T-helper 2 cell treated with Interferon-gamma antibody and Interleukin-4, amounts not matched to agents 5 μg/mL and 100 μg/mL, for 36 hours (primary cell): ENCODE results near the gene RANGRF.
"Not testable (repeated sequence)": the region's sequence is repeated elsewhere in the genome, so short reads cannot be mapped to it uniquely, and the experiment has no call there.

Experiments
- DNase-seq: peaks from one replicate; pipeline ENCODE4 v3.0.0; 2021; ENCODE audit warnings: low spot score
- H3K27ac Mint-ChIP-seq: one replicate; pipeline ENCODE4 v1.8.0; 2021; ENCODE audit warnings: mild to moderate bottlenecking, mixed read lengths
- H3K27me3 Mint-ChIP-seq: one replicate; pipeline ENCODE4 v1.8.0; 2021; ENCODE audit warnings: low read depth, mixed read lengths
- H3K36me3 Mint-ChIP-seq: one replicate; pipeline ENCODE4 v1.8.0; 2021; ENCODE audit warnings: low read depth, mixed read lengths
- H3K4me1 Mint-ChIP-seq: one replicate; pipeline ENCODE4 v1.8.0; 2021; ENCODE audit warnings: low read depth, mixed read lengths
- H3K4me3 Mint-ChIP-seq: one replicate; pipeline ENCODE4 v1.8.0; 2022; ENCODE audit warnings: mild to moderate bottlenecking, moderate library complexity, mixed read lengths
- H3K9me3 Mint-ChIP-seq: one replicate; pipeline ENCODE4 v1.8.0; 2021; ENCODE audit warnings: mixed read lengths

RANGRF gene, protein sequence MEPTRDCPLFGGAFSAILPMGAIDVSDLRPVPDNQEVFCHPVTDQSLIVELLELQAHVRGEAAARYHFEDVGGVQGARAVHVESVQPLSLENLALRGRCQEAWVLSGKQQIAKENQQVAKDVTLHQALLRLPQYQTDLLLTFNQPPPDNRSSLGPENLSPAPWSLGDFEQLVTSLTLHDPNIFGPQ

DNA sequence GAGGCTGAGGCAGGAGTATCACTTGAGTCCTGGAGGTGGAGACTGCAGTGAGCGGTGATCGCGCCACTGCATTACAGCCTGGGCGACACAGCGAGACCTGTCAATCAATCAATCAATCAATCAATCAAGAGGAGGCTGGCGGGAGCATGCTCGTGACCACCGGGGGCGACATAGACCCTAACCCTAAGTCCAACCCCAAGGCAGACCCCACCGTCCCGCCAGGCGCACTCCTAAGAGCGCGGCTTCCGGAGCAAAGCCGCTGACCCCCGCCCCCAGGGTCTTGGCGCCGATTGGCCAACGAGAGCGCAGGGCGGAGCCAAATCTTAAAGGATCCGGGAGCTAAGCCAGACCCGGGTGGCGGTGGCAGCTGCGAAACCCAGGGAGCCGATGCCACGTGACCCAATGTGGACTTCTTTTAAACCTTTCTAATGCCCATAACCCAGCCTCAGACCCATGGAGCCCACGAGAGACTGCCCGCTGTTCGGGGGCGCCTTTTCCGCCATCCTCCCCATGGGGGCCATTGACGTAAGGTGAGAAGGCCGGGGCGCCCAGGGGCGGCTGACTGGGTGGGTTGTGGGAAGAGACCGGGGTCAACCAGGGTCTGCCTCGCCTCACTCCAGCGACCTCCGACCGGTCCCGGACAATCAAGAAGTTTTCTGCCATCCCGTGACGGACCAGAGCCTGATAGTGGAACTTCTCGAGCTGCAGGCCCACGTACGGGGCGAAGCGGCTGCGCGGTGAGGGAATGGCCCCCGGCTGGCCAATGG is at the start of gene RANGRF:
Gene RANGRF, plus strand, starts transcription at position 335 of the 767 bp plus-strand sequence. Its CDS starts 119 bp downstream, at position 454.
- peaks cover 22% of the 10 kb centered on the region for H3K36me3 Mint-ChIP-seq
- peaks cover 47% of the 10 kb centered on the region for H3K4me1 Mint-ChIP-seq
- peak; percentile 88 for DNase-seq

DNA sequence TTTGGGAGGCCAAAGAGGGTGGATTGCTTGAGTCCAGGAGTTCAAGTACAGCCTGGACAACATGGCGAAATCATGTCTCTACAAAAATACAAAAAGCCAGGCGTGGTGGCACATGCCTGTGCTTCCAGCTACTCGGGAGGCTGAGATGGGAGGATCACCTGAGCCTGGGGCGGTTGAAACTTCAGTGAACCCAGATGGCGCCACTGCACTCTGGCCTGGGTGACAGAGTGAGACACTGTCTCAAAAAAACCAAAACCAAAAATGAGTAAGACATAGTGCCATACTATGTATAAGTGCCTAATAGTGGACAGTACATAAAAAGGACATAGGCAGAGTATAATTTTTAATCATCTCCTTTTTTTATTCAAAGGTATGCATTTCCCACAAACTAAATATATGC is 44.6 kb upstream of the RANGRF start:
- DNase-seq, result no peak
- H3K27me3 Mint-ChIP-seq, result no peaks in the 10 kb centered on the region
- H3K4me1 Mint-ChIP-seq, result peaks cover 19% of the 10 kb centered on the region
- peaks cover 42% of the 10 kb centered on the region for H3K36me3 Mint-ChIP-seq
- H3K27ac Mint-ChIP-seq, result peak overlapping the region; percentile 72
- no peaks in the 10 kb centered on the region for H3K9me3 Mint-ChIP-seq
- H3K4me3 Mint-ChIP-seq, result peak overlapping the region; percentile 34

More for the DNA sequence above, at the start of gene RANGRF:
- peak within 1 kb of the TSS; percentile 90 for H3K27ac Mint-ChIP-seq
- no peaks in the 10 kb centered on the region for H3K9me3 Mint-ChIP-seq
- peak within 1 kb of the TSS; percentile 93 for H3K4me3 Mint-ChIP-seq
- no peaks in the 10 kb centered on the region for H3K27me3 Mint-ChIP-seq

DNA sequence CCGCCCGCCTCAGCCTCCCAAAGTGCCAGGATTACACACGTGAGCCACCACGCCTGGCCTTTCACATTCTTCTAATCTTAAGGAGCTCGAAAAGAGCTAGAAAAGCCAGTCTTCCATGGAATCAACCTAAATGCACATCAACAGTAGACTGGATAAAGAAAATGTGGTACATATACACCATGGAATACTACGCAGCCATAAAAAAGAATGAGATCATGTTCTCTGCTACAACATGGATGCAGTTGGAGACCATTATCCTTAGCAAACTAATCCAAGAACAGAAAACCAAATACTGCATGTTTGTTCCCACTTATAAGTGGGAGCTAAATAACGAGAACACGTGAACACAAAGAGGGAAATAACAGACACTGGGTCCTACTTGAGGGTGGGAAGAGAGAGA is 43.7 kb upstream of the RANGRF start:
- H3K4me1 Mint-ChIP-seq, result peaks cover 26% of the 10 kb centered on the region
- H3K27ac Mint-ChIP-seq, result no peak overlapping the region
- H3K27me3 Mint-ChIP-seq, result no peaks in the 10 kb centered on the region
- peaks cover 37% of the 10 kb centered on the region for H3K36me3 Mint-ChIP-seq
- H3K9me3 Mint-ChIP-seq, result no peaks in the 10 kb centered on the region
- no peak for DNase-seq
- H3K4me3 Mint-ChIP-seq, result peak overlapping the region; percentile 24

DNA sequence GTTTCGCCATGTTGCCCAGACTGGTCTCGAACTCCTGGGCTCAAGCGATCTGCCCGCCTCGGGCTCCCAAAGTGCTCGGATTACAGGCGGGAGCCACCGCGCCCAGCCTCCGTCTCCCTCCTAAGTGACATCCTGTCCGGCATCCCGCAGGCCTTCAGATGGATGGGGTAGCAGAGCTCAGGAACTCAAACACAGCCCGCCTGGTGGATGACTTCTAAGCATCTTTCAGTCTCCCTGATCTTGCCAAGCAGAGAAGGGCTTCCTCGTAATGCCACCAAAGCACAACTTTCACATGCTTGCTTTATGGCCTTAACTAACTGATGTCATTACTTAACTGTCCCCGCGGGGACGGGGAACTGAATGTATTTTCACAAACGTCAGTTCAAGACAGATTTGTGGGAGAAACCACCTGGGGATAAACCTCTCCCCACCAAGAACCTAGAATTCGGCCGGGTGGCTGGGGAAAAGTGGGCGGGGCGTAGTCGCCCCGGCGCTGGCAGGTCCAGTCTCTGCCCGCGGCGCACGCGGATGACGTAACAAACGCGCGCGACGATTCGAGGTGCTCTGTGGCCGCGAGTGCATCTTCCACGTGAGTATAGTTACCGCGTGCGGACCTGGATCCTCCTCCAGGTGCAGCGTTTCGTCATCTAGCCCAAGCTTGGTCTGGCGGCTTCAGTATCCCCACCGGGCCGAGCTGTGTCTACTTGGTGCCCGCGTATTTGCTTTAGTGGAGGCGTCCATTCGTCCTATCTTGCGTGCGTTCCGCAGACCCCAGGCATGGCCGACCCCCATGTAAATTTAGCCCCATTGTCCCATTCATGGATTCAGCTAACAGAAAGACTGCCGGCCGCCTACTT is 39.5 kb upstream of the RANGRF start, which contains the start of gene PFAS:
Gene PFAS, plus strand, starts transcription at position 539 of the 857 bp plus-strand sequence. CDS start 4,649 bp downstream, outside the sequence.
- no peaks in the 10 kb centered on the region for H3K27me3 Mint-ChIP-seq
- H3K9me3 Mint-ChIP-seq, result no peaks in the 10 kb centered on the region
- peak; percentile 96 for DNase-seq
- H3K4me1 Mint-ChIP-seq, result peaks cover 31% of the 10 kb centered on the region
- H3K27ac Mint-ChIP-seq, result peak within 1 kb of the TSS; percentile 100
- H3K4me3 Mint-ChIP-seq, result peak within 1 kb of the TSS; percentile 98
- peaks cover 20% of the 10 kb centered on the region for H3K36me3 Mint-ChIP-seq

DNA sequence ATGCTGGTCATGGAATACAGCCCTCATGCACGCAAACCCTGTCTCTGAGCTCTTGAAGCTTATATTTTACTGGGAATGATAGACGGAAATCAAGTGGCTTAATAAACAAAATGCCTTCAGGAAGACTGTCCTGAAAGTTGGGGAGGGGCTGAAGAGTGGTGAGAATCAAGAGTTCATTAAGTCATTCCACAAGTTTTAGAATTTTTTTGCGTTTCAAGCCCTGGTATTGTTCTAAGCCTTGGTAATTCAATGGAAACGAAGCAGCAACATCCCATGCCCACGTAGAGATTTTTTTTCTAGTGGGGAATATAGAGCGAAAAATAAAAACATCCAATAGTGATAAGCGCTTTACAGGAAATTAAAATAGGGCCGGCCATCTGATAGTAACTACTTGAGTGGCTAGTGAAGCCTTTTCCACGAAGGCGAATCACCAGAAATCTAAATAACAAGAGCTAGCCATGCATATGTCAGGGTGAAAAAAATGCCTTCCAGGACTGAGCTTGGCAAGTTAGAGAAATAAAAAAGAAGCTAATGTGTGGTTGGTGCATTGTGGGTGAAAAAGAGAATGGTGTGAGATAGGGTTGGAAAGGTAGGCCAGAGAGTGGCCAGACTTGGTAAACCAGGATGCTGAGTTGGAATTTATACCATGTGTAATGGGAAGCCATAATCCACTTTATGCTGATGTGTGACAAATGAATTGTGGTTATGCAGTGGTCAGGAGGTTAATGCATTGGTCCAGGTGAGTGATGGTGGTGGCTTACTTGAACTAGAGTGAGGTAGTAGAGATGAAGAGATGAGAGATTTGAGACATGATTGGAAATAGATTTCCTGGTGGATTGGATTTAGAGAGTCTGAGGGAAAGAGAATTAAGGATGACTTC is 38.6 kb upstream of the RANGRF start:
- Mint-ChIP-seq H3K9me3 (no peaks in the 10 kb centered on the region), H3K4me3 (peak overlapping the region; percentile 98), H3K27me3 (no peaks in the 10 kb centered on the region), H3K36me3 (peaks cover 13% of the 10 kb centered on the region), H3K27ac (peak overlapping the region; percentile 100), H3K4me1 (peaks cover 26% of the 10 kb centered on the region)
- no peak for DNase-seq

DNA sequence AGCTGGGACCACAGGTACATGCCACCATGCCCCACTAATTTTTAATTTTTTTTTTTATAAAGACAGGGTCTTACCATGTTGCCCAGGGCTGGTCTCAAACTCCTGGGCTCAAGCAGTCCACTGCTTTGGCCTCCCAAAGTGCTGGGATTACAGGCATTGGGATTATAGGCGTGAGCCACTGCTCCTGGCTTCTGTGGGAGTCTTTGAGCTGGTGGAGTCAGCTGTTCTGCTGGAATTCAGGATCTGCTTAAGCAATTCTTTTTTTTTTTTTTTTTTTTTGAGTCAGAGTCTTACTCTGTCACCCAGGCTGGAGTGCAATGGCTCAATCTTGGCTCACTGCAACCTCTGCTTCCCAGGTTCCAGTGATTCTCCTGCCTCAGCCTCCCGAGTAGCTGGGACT is 37.1 kb upstream of the RANGRF start:
- peaks cover 20% of the 10 kb centered on the region for H3K4me1 Mint-ChIP-seq
- not testable (repeated sequence) for DNase-seq, H3K27me3 Mint-ChIP-seq, H3K9me3 Mint-ChIP-seq, H3K27ac Mint-ChIP-seq, H3K4me3 Mint-ChIP-seq
- peaks cover 15% of the 10 kb centered on the region for H3K36me3 Mint-ChIP-seq

DNA sequence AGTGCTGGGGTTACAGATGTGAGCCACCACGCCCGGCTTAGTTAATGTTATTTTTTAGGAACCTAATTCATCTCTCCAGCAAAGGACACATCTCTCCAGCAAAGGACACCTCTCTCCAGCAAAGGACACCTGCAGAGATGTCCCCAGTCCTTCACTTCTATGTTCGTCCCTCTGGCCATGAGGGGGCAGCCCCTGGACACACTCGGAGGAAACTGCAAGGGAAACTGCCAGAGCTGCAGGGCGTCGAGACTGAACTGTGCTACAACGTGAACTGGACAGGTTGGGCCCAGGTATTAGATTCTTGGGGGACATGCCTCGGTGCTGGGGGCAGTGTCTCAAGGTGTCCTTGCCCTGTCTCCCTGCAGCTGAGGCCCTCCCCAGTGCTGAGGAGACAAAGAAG is 34.7 kb upstream of the RANGRF start:
- H3K27me3 Mint-ChIP-seq, result no peaks in the 10 kb centered on the region
- H3K9me3 Mint-ChIP-seq, result no peaks in the 10 kb centered on the region
- no peak overlapping the region for H3K27ac Mint-ChIP-seq
- H3K4me1 Mint-ChIP-seq, result peaks cover 17% of the 10 kb centered on the region
- no peak for DNase-seq
- H3K36me3 Mint-ChIP-seq, result peaks cover 19% of the 10 kb centered on the region
- no peak overlapping the region for H3K4me3 Mint-ChIP-seq

DNA sequence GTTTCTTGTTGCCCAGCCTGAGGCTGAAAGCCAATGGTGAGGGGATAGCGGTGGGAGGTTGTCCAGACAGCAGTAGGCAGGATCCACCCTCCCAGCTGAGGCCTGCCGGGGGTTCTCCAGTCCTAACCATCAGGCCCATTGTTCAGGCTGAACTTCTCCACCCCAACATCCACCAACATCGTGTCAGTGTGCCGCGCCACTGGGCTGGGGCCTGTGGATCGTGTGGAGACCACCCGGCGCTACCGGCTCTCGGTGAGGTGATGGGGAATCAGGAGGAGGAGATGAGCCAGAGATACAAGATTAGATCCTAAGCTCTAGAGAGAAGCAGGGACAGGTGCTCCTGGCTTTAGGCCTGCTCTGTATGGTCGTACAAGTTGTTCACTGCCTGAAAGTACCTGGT is 33.6 kb upstream of the RANGRF start:
- Mint-ChIP-seq H3K36me3 (peaks cover 19% of the 10 kb centered on the region), H3K4me1 (peaks cover 8% of the 10 kb centered on the region)

DNA sequence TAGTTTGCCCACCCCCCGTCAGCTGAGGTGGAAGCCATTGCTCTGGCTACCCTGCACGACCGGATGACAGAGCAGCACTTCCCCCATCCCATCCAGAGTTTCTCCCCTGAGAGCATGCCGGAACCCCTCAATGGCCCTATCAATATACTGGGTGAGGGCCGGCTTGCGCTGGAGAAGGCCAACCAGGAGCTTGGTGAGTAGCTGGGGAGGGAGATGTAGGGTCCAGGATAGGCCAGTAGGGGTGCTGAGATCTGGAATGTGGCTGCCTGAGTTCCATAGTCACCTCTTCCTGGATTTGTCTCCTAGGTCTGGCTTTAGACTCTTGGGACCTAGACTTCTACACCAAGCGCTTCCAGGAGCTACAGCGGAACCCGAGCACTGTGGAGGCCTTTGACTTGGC is 33.0 kb upstream of the RANGRF start:
- no peak for DNase-seq
- H3K4me3 Mint-ChIP-seq, result no peak overlapping the region
- no peaks in the 10 kb centered on the region for H3K27me3 Mint-ChIP-seq
- peaks cover 2% of the 10 kb centered on the region for H3K4me1 Mint-ChIP-seq
- H3K36me3 Mint-ChIP-seq, result peaks cover 19% of the 10 kb centered on the region
- no peak overlapping the region for H3K27ac Mint-ChIP-seq
- no peaks in the 10 kb centered on the region for H3K9me3 Mint-ChIP-seq

More for the DNA sequence above, 33.6 kb upstream of the RANGRF start:
- Mint-ChIP-seq H3K27ac (no peak overlapping the region), H3K9me3 (no peaks in the 10 kb centered on the region), H3K4me3 (no peak overlapping the region), H3K27me3 (no peaks in the 10 kb centered on the region)
- DNase-seq, result no peak

DNA sequence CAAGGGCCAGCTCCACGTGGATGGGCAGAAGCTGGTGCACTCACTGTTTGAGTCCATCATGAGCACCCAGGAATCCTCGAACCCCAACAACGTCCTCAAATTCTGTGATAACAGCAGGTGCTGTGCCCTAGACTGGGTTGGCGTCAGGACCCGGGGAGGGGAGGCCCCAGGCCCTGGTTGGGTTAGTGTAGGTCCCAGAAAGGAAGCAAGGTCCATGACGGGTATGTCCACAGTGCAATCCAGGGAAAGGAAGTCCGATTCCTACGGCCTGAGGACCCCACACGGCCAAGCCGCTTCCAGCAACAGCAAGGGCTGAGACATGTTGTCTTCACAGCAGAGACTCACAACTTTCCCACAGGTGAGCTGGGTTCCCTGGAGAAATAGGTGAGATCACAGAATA is 32.2 kb upstream of the RANGRF start:
- no peaks in the 10 kb centered on the region for H3K4me1 Mint-ChIP-seq
- no peak overlapping the region for H3K27ac Mint-ChIP-seq
- H3K9me3 Mint-ChIP-seq, result no peaks in the 10 kb centered on the region
- no peak overlapping the region for H3K4me3 Mint-ChIP-seq
- H3K27me3 Mint-ChIP-seq, result no peaks in the 10 kb centered on the region
- H3K36me3 Mint-ChIP-seq, result peaks cover 22% of the 10 kb centered on the region
- DNase-seq, result no peak

DNA sequence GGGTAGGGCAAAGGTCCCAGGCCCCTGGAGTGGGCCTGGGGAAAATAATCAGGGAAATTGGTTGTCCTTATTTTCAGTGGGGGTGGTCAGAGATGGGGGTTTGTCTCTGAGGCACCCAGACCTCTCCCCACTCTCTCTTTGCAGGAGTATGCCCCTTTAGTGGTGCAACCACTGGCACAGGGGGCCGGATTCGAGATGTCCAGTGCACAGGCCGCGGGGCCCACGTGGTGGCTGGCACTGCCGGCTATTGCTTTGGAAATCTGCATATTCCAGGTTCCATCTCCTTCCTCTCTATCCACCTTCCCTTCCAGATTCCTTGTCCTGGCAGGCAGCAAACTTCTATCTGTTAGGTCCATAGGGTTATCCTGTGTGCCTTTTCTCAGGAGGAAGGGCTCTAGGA is 31.8 kb upstream of the RANGRF start:
- Mint-ChIP-seq H3K36me3 (peaks cover 22% of the 10 kb centered on the region), H3K27ac (no peak overlapping the region), H3K27me3 (no peaks in the 10 kb centered on the region), H3K4me3 (no peak overlapping the region), H3K9me3 (no peaks in the 10 kb centered on the region), H3K4me1 (no peaks in the 10 kb centered on the region)
- DNase-seq, result no peak

DNA sequence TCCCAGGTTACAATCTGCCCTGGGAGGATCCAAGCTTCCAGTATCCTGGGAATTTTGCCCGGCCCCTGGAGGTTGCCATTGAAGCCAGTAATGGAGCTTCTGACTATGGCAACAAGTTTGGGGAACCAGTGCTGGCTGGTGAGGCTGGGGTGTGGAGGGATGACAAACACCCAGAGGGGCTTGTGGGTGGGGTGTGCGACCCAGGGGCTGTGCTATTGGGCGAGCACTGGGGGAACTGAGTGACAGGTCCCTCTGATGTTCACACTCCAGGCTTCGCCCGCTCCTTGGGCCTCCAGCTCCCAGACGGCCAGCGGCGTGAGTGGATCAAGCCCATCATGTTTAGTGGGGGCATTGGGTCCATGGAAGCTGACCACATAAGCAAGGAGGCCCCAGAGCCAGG is 30.7 kb upstream of the RANGRF start:
- peaks cover 25% of the 10 kb centered on the region for H3K36me3 Mint-ChIP-seq

DNA sequence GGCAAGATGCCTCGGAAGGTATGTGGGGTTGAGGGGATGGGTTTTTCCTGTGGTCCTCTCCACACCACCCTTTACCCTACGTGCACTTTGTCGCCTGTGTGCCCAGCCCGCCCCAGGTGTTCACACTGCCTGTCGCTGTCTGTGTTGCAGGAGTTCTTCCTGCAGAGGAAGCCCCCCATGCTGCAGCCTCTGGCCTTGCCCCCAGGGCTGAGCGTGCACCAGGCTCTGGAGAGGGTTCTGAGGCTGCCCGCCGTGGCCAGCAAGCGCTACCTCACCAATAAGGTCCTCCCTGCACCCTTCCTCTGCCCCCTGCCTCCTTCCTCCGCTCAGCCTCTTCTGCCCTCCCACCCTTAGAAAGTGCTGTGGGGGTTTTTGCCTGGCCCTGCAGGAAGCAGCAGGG is 24.1 kb upstream of the RANGRF start:
- H3K4me3 Mint-ChIP-seq, result no peak overlapping the region
- H3K9me3 Mint-ChIP-seq, result no peaks in the 10 kb centered on the region
- no peak overlapping the region for H3K27ac Mint-ChIP-seq
- peaks cover 29% of the 10 kb centered on the region for H3K36me3 Mint-ChIP-seq
- no peaks in the 10 kb centered on the region for H3K27me3 Mint-ChIP-seq
- no peaks in the 10 kb centered on the region for H3K4me1 Mint-ChIP-seq
- no peak for DNase-seq

More for the DNA sequence above, 30.7 kb upstream of the RANGRF start:
- Mint-ChIP-seq H3K27me3 (no peaks in the 10 kb centered on the region), H3K4me1 (no peaks in the 10 kb centered on the region), H3K27ac (no peak overlapping the region), H3K4me3 (no peak overlapping the region), H3K9me3 (no peaks in the 10 kb centered on the region)
- DNase-seq, result no peak
